ENCODE data around the gene ERCC6L2. TPM values are rescaled to one million over a fixed set of nuclear protein-coding genes. Genes with fewer than 3 reads are reported as not detected.
A peak's percentile ranks its signal among the peaks of the same experiment; 100 is the strongest.

ERCC6L2 gene
- polyA plus RNA-seq, 2 of the 4 experiments (the other 2 are of a cell fraction) = 13.3 to 36.7 TPM

DNA sequence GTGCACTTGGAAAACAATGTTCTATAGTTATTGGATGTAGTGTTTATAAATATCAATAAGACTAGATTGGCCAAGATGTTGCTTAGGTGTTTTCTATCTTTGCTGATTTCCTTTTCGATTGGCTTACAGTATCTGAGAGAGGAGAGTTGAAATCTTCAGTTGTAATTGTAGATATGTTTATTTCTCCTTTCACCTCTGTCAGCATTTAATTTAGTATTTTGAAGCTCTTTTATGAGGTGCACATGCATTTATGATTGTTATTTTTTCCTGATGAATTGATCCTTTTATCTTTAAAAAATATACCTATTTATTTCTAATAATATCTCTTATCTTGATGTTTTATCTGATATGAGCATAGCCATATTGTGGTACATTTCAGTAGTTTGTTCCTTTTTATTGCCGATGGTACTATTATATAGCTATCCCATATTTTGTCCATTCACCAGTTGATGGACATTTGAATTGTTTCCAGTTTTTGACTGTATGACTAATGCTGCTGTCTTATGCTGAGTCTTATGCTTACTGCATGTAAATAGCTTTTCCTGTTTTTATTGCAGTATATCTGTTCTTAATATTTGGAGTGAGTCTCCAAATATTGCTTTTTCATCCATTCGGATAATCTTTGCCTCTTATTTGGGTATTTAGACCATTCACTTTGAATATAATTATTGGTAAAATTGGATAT lies 34.7 kb downstream of the ERCC6L2 start:
- ATAC-seq (no peak), DNase-seq (ENCODE audit: low read depth in 1 of 2, low spot score in 1 of 2) (no peak)

DNA sequence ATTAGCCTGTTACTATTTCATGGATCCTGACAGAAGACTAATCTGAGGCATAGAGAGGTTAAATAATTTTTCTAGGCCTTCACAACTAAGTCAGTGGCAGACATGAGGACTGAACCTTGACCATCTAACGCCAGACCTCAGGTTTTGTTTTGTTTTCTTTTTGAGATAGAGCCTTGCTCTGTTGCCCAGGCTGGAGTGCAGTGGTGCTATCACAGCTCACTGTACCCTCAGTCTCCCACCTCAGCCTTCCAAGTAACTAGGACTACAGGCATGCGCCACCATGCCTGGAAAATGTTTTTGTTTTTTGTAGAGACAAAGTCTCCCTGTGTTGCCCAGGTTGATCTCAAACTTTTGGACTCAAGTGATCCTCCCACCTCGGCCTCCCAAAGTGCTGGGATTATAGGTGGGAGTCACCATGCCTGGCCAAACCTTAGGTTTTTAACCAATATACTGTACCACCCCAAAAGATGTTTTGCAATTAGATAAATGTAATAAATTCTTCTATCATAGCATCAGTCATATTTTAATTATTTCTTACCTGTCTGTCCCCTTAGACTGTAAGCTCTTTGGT lies 35.4 kb downstream of the ERCC6L2 start:
- no peak overlapping the region for H3K27ac ChIP-seq
- peaks cover 8% of the 10 kb centered on the region; the same call in 1 of the 3 replicates for H3K4me1 ChIP-seq
- ChIA-PET CTCF (no interaction called here), POLR2A (no interaction called here)
- FAIRE-seq (no peak), DNase-seq (ENCODE audit: low read depth in 1 of 2, low spot score in 1 of 2) (no peak), ATAC-seq (no peak)
- H3K4me2 ChIP-seq = no peak overlapping the region
- TF ChIP-seq TP53 (CRISPR knock-in tag; IDR thresholded peaks at IDR 0.05) (no peak), SMC3 (IDR thresholded peaks at IDR 0.05) (no peak), CBX8 (IDR thresholded peaks at IDR 0.05) (no peak), ESRRA (IDR thresholded peaks at IDR 0.05; ENCODE audit: borderline replicate concordance, low read length) (no peak), HDAC2 (IDR thresholded peaks at IDR 0.05) (no peak), RFX5 (IDR thresholded peaks at IDR 0.05) (no peak), RNF2 (IDR thresholded peaks at IDR 0.05; ENCODE audit: borderline replicate concordance, low read depth) (no peak), EHF (CRISPR knock-in tag; IDR thresholded peaks at IDR 0.05) (no peak), FOSL2 (IDR thresholded peaks at IDR 0.05) (no peak), FOSL2 (CRISPR knock-in tag; IDR thresholded peaks at IDR 0.05) (no peak), MAFK (IDR thresholded peaks at IDR 0.05; ENCODE audit: partially characterized antibody) (no peak)
- WGBS (ENCODE audit: missing lambda C conversion rate) = 86% methylated on average over 3 of the region's 3 CpGs
- no peaks in the 10 kb centered on the region for H3K9me3 ChIP-seq
- H3K4me3 ChIP-seq = no peak overlapping the region

More for the DNA sequence above, 34.7 kb downstream of the ERCC6L2 start:
- WGBS (ENCODE audit: missing lambda C conversion rate) = 94% methylated on average over 3 of the region's 3 CpGs
- H3K27ac ChIP-seq = no peak overlapping the region
- no peak for FAIRE-seq
- ChIA-PET CTCF (no interaction called here), POLR2A (no interaction called here)
- no peaks in the 10 kb centered on the region for H3K9me3 ChIP-seq
- TF ChIP-seq MAFK (IDR thresholded peaks at IDR 0.05; ENCODE audit: partially characterized antibody) = peak; percentile 46
- no peak for TF ChIP-seq POLR2A (IDR thresholded peaks at IDR 0.05; ENCODE audit: low read length)
- TF ChIP-seq, protein P1, sequence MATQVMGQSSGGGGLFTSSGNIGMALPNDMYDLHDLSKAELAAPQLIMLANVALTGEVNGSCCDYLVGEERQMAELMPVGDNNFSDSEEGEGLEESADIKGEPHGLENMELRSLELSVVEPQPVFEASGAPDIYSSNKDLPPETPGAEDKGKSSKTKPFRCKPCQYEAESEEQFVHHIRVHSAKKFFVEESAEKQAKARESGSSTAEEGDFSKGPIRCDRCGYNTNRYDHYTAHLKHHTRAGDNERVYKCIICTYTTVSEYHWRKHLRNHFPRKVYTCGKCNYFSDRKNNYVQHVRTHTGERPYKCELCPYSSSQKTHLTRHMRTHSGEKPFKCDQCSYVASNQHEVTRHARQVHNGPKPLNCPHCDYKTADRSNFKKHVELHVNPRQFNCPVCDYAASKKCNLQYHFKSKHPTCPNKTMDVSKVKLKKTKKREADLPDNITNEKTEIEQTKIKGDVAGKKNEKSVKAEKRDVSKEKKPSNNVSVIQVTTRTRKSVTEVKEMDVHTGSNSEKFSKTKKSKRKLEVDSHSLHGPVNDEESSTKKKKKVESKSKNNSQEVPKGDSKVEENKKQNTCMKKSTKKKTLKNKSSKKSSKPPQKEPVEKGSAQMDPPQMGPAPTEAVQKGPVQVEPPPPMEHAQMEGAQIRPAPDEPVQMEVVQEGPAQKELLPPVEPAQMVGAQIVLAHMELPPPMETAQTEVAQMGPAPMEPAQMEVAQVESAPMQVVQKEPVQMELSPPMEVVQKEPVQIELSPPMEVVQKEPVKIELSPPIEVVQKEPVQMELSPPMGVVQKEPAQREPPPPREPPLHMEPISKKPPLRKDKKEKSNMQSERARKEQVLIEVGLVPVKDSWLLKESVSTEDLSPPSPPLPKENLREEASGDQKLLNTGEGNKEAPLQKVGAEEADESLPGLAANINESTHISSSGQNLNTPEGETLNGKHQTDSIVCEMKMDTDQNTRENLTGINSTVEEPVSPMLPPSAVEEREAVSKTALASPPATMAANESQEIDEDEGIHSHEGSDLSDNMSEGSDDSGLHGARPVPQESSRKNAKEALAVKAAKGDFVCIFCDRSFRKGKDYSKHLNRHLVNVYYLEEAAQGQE (IDR thresholded peaks at IDR 0.05) = no peak
- TF ChIP-seq, protein P2, sequence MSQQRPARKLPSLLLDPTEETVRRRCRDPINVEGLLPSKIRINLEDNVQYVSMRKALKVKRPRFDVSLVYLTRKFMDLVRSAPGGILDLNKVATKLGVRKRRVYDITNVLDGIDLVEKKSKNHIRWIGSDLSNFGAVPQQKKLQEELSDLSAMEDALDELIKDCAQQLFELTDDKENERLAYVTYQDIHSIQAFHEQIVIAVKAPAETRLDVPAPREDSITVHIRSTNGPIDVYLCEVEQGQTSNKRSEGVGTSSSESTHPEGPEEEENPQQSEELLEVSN (IDR thresholded peaks at IDR 0.05; ENCODE audit: borderline replicate concordance, low read depth) = no peak
- no peak for TF ChIP-seq HEYL (CRISPR knock-in tag; IDR thresholded peaks at IDR 0.05)
- TF ChIP-seq, protein P3, sequence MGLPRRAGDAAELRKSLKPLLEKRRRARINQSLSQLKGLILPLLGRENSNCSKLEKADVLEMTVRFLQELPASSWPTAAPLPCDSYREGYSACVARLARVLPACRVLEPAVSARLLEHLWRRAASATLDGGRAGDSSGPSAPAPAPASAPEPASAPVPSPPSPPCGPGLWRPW (IDR thresholded peaks at IDR 0.05) = no peak
- TF ChIP-seq, protein P4, sequence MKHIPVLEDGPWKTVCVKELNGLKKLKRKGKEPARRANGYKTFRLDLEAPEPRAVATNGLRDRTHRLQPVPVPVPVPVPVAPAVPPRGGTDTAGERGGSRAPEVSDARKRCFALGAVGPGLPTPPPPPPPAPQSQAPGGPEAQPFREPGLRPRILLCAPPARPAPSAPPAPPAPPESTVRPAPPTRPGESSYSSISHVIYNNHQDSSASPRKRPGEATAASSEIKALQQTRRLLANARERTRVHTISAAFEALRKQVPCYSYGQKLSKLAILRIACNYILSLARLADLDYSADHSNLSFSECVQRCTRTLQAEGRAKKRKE (CRISPR knock-in tag; IDR thresholded peaks at IDR 0.05; ENCODE audit: low read depth) = no peak
- no peak overlapping the region for H3K4me3 ChIP-seq
- peaks cover 8% of the 10 kb centered on the region; the same call in 1 of the 3 replicates for H3K4me1 ChIP-seq
- no peak overlapping the region for H3K4me2 ChIP-seq

DNA sequence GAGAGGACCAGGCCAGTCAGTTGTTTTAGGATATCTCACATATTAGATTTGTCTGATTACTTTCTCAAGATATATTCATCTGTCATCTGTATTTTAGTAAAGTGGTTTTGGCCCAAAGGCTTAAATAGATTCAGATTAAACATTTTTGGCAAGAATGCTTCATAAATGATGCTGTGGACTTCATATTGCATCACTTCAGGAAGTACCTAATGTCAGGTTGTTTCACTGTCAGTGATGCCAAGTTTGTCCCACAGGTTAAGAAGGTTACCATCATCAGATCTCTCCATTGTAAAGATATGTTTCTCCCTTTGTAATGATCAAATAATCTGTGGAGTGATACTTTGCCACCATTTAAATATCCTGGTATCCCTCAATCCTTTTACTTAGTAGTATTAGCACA lies 37.3 kb downstream of the ERCC6L2 start:
- FAIRE-seq (no peak), ATAC-seq (no peak), DNase-seq (ENCODE audit: low read depth in 1 of 2, low spot score in 1 of 2) (no peak)
- H3K4me1 ChIP-seq = peaks cover 8% of the 10 kb centered on the region; the same call in 1 of the 3 replicates
- CTCF ChIA-PET = no interaction called here
- TF ChIP-seq PHF8 (IDR thresholded peaks at IDR 0.05; ENCODE audit: borderline replicate concordance, low read depth) (no peak), NPAS2 (CRISPR knock-in tag; IDR thresholded peaks at IDR 0.05; ENCODE audit: borderline replicate concordance) (no peak), RNF2 (IDR thresholded peaks at IDR 0.05; ENCODE audit: borderline replicate concordance, low read depth) (no peak)
- TF ChIP-seq, protein P3 (IDR thresholded peaks at IDR 0.05) = no peak
- no peak overlapping the region for H3K4me3 ChIP-seq
- no peaks in the 10 kb centered on the region for H3K9me3 ChIP-seq
- POLR2A ChIA-PET = no interaction called here
- H3K4me2 ChIP-seq = no peak overlapping the region
- H3K27ac ChIP-seq = no peak overlapping the region

Measured in A549 (cell line).